ENCODE measurements around the gene PACS1.

Gene PACS1

GRCh38 chr11:66181632-66182315 lies 111.7 kb downstream of the PACS1 start:
- FAIRE-seq (no peak), DNase-seq (ENCODE audit: insufficient read length, low spot score) (no peak)
- TF ChIP-seq, protein P1, sequence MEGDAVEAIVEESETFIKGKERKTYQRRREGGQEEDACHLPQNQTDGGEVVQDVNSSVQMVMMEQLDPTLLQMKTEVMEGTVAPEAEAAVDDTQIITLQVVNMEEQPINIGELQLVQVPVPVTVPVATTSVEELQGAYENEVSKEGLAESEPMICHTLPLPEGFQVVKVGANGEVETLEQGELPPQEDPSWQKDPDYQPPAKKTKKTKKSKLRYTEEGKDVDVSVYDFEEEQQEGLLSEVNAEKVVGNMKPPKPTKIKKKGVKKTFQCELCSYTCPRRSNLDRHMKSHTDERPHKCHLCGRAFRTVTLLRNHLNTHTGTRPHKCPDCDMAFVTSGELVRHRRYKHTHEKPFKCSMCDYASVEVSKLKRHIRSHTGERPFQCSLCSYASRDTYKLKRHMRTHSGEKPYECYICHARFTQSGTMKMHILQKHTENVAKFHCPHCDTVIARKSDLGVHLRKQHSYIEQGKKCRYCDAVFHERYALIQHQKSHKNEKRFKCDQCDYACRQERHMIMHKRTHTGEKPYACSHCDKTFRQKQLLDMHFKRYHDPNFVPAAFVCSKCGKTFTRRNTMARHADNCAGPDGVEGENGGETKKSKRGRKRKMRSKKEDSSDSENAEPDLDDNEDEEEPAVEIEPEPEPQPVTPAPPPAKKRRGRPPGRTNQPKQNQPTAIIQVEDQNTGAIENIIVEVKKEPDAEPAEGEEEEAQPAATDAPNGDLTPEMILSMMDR (IDR thresholded peaks at IDR 0.05; ENCODE audit: insufficient read depth, missing control alignments), result no peak

- FAIRE-seq (no peak), DNase-seq (ENCODE audit: insufficient read length, low spot score) (no peak)
- TF ChIP-seq, protein P1 (IDR thresholded peaks at IDR 0.05; ENCODE audit: insufficient read depth, missing control alignments), result no peak
Observed at GRCh38 chr11:66183494-66184048, 113.5 kb downstream of the PACS1 start.

- DNase-seq (ENCODE audit: insufficient read length, low spot score) (no peak), FAIRE-seq (no peak)
- TF ChIP-seq, protein P1 (IDR thresholded peaks at IDR 0.05; ENCODE audit: insufficient read depth, missing control alignments), result no peak
Observed at GRCh38 chr11:66184728-66185127, 114.7 kb downstream of the PACS1 start.

DNA sequence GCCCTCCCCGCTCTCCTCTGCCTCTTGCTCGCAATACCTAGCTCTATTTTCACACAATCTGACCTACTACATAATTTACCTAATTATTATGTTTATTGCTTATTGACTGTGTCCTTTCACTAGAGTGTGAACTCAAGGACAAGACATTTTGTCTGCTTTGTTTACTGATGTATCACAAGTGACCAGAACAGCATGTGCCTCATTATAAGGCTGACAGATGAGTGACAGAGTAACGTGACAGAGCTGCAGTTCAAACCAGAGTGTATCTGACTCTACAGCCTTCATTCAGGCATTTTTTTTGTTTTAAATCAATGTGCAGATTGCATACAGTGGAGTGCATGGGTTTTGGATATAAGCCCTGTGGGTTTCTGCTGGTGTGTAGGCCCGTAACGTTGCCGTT lies 116.4 kb downstream of the PACS1 start:
- TF ChIP-seq, protein P1 (IDR thresholded peaks at IDR 0.05; ENCODE audit: insufficient read depth, missing control alignments), result no peak
- DNase-seq (ENCODE audit: insufficient read length, low spot score) (no peak), FAIRE-seq (no peak)

- TF ChIP-seq, protein P1 (IDR thresholded peaks at IDR 0.05; ENCODE audit: insufficient read depth, missing control alignments), result no peak
- DNase-seq (ENCODE audit: insufficient read length, low spot score) (no peak), FAIRE-seq (no peak)
Observed at GRCh38 chr11:66187453-66187852, 117.4 kb downstream of the PACS1 start.

DNA sequence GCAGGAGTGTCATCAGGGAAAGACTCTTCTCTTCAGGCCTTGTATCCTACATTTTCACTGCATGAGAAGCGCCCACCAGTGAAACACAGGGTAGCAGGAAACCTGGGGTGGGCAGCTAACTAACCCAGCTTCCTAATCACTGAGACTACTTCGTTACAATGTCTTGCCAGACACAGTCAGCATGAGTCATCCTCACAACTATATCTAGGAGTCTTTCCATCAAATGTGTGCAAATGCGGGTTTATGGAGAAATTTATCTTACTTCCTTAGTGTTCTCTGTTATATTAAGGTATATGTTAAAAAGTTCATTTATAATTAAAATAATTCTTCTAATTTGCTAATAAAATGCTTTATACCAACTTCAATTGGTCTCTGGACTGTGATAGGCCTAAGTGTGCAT lies 118.5 kb downstream of the PACS1 start:
- TF ChIP-seq, protein P1 (IDR thresholded peaks at IDR 0.05; ENCODE audit: insufficient read depth, missing control alignments), result no peak
- DNase-seq (ENCODE audit: insufficient read length, low spot score), result no peak
- FAIRE-seq, result no peak

GRCh38 chr11:66189031-66189745 lies 119.1 kb downstream of the PACS1 start:
- TF ChIP-seq, protein P1 (IDR thresholded peaks at IDR 0.05; ENCODE audit: insufficient read depth, missing control alignments), result no peak
- FAIRE-seq (no peak), DNase-seq (ENCODE audit: insufficient read length, low spot score) (no peak)

Measured in D721Med (cell line).